Esophagus squamous epithelium (tissue), 4 donors: ENCODE data around the gene PRKG1.

Experiments used
- CTCF ChIP-seq, 6 experiments: fragments of 450-650 bp in 4 of 6; fragments of 200-600 bp in 2 of 6; sonication (generic) in 2 of 6; IDR thresholded peaks; one replicate each; pipeline ENCODE4 v1.5.1; 2016 to 2019; ENCODE audit warnings: antibody characterized with exemption in 6 of 6, mild to moderate bottlenecking in 4 of 6, moderate library complexity in 4 of 6
- POLR2A ChIP-seq, 4 donors: fragments of 450-650 bp; IDR thresholded peaks; one replicate each; pipeline ENCODE4 v1.6.1; 2017; ENCODE audit warnings: antibody characterized with exemption in 4 of 4, mild to moderate bottlenecking in 4 of 4, moderate library complexity in 3 of 4

GRCh38 chr10:51956822-51957221, 882.5 kb downstream of the PRKG1 start:
- TF ChIP-seq CTCF (IDR thresholded peaks at IDR 0.05) (no peak), POLR2A (IDR thresholded peaks at IDR 0.05) (no peak)
